Progenitor cell of endocrine pancreas (in vitro differentiated cells): ENCODE results near the gene ZC3H13. TPM values are rescaled to one million over a fixed set of nuclear protein-coding genes. Genes with fewer than 3 reads are reported as not detected.

ENCODE experiments used
- DNase-seq: peaks from one replicate; pipeline ENCODE4 v3.0.0; 2021; ENCODE audit warnings: low spot score; ENCODE audit not compliant: unreplicated experiment
- H3K27ac Mint-ChIP-seq: 2 replicates; pipeline ENCODE4 v1.8.0; 2021; ENCODE audit warnings: mild to moderate bottlenecking, moderate library complexity, mixed read lengths
- H3K27me3 Mint-ChIP-seq: 2 replicates; pipeline ENCODE4 v1.8.0; 2021; ENCODE audit warnings: mixed read lengths
- H3K36me3 Mint-ChIP-seq: 2 replicates; pipeline ENCODE4 v1.8.0; 2022; ENCODE audit warnings: mixed read lengths; ENCODE audit not compliant: insufficient read depth
- H3K4me1 Mint-ChIP-seq: 2 replicates; pipeline ENCODE4 v1.8.0; 2021; ENCODE audit warnings: low read depth, mixed read lengths
- H3K4me3 Mint-ChIP-seq: 2 replicates; pipeline ENCODE4 v1.8.0; 2021; ENCODE audit warnings: low read depth, mild to moderate bottlenecking, moderate library complexity, mixed read lengths
- H3K9me3 Mint-ChIP-seq: 2 replicates; pipeline ENCODE4 v1.8.0; 2021; ENCODE audit warnings: low read depth, mixed read lengths
- CTCF ChIP-seq: fragments of 200-600 bp; sonication (generic); IDR thresholded peaks from one replicate; pipeline ENCODE4 v1.5.0; 2021; ENCODE audit warnings: antibody characterized with exemption, mild to moderate bottlenecking; ENCODE audit not compliant: unreplicated experiment
- total RNA-seq: library from RNA; stranded (reverse); gene quantifications from 2 replicates; pipeline ENCODE4 v1.2.1, GENCODE V29; 2021

Gene ZC3H13
- total RNA-seq, 1 donor from 2014 or later, result 65.9 TPM

DNA sequence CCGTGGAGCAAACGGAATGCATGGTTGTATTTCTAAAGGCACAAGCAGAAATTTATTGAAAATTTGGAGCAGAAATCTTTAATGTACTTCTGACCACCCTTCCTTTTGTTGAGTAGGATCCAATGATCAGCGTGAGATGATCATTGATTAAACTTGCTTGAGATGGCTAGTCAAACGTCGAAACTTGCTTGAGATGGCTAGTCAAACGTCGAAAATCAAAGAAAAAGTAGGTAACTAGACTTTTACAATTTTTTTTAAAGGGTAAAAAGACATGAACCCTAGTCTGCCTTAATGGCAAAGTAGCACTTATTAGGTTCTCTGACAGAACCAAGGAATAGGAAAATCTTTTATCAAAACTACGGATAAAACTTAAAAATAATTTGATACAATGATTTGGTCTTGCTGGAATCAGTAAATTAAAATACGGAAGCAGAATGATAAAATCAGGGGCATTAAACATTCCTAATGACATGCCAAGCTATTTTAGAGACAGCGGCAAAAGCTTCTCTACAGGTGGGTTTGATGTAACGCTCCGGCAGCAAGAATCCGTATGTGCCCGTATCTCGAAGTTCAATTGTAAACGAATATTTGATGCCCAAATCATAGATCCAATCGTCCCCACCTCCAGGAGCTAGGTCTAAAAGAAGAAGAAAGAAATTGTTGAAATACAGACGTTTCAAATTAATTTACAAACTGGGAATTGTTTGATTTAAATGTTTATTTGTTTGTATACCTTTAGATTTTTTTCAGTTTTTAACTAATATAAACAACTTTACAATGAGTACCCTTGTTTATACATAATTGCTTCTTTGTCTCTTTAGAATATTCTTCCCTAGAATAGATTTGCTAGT lies 841 bp upstream of the ZC3H13 start:
- Mint-ChIP-seq H3K4me1 (peaks cover 18% of the 10 kb centered on the region), H3K27ac (peak overlapping the region; percentile 99), H3K9me3 (no peaks in the 10 kb centered on the region), H3K36me3 (no peaks in the 10 kb centered on the region), H3K4me3 (peak overlapping the region; percentile 93), H3K27me3 (no peaks in the 10 kb centered on the region)
- TF ChIP-seq CTCF, result no peak
- no peak for DNase-seq

DNA sequence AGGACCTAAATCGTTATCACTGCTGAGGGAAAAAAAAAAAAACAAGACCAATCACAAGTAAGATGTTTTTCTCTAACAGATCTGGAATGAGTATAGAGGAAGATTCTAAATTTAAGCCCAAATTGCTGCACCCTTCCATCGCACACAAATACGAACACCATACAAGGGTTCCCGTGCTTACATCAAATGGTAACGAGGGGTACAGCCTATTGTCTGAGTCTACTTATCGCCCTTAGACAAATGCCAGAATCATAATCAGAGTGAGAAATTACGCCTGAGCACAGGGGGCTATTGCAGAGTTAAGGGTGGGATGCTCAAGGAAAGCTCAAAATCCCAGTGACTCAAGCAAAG lies 603 bp downstream of the ZC3H13 start:
- Mint-ChIP-seq H3K4me1 (peaks cover 18% of the 10 kb centered on the region), H3K9me3 (no peaks in the 10 kb centered on the region), H3K36me3 (no peaks in the 10 kb centered on the region), H3K27ac (peak overlapping the region; percentile 99), H3K4me3 (peak overlapping the region; percentile 93), H3K27me3 (no peaks in the 10 kb centered on the region)
- no peak for DNase-seq
- no peak for TF ChIP-seq CTCF

- Mint-ChIP-seq H3K4me1 (peaks cover 18% of the 10 kb centered on the region), H3K4me3 (no peak overlapping the region), H3K27me3 (no peaks in the 10 kb centered on the region), H3K27ac (no peak overlapping the region), H3K9me3 (no peaks in the 10 kb centered on the region), H3K36me3 (no peaks in the 10 kb centered on the region)
- no peak for TF ChIP-seq CTCF
- DNase-seq, result no peak
These were observed 1.8 kb downstream of the ZC3H13 start for GRCh38 chr13:46050771-46051170.

DNA sequence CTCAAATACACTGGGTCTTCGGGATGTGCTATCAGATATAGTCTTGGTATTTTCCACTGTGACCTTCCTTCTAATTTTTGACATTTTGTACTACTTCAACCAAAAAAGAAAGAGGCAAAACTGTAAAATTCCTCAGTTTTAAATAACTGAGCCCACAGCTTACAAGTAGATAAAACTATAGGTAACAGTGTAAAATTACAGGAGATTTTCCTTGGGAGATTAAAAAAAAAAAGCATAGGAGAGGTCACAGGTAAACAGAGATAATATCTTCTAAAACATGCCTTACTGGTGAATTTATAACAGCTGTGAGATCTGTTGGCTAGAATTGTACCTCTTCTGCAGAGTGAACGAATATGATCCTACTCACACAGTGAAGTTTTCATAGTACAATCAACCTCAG lies 7.1 kb downstream of the ZC3H13 start:
- DNase-seq, result no peak
- Mint-ChIP-seq H3K36me3 (peaks cover 2% of the 10 kb centered on the region), H3K4me1 (peaks cover 5% of the 10 kb centered on the region), H3K27ac (peak overlapping the region; percentile 41), H3K27me3 (no peaks in the 10 kb centered on the region), H3K4me3 (no peak overlapping the region), H3K9me3 (no peaks in the 10 kb centered on the region)
- no peak for TF ChIP-seq CTCF

- H3K36me3 Mint-ChIP-seq, result peaks cover 2% of the 10 kb centered on the region
- no peak overlapping the region for H3K27ac Mint-ChIP-seq
- no peak overlapping the region for H3K4me3 Mint-ChIP-seq
- TF ChIP-seq CTCF, result no peak
- H3K27me3 Mint-ChIP-seq, result no peaks in the 10 kb centered on the region
- no peak for DNase-seq
- peaks cover 2% of the 10 kb centered on the region for H3K4me1 Mint-ChIP-seq
- H3K9me3 Mint-ChIP-seq, result no peaks in the 10 kb centered on the region
These were observed 8.9 kb downstream of the ZC3H13 start for GRCh38 chr13:46043647-46044046.
